Ishikawa (cell line): ENCODE results near the gene CORIN.

Experiments used
- CEBPB ChIP-seq: IDR thresholded peaks from 2 replicates; pipeline ENCODE4 v1.6.1; 2012
- CREB1 ChIP-seq: IDR thresholded peaks from 2 replicates; pipeline ENCODE4 v1.6.1; 2012; ENCODE audit warnings: low read depth
- EGR1 ChIP-seq: IDR thresholded peaks from 2 replicates; pipeline ENCODE4 v1.6.1; 2012
- EP300 ChIP-seq: IDR thresholded peaks from 2 replicates; pipeline ENCODE4 v1.6.1; 2012; ENCODE audit warnings: borderline replicate concordance
- FOXM1 ChIP-seq: IDR thresholded peaks from 2 replicates; pipeline ENCODE4 v1.6.1; 2012; ENCODE audit warnings: low read depth, borderline replicate concordance
- MAX ChIP-seq: IDR thresholded peaks from 2 replicates; pipeline ENCODE4 v1.6.1; 2012
- RAD21 ChIP-seq: IDR thresholded peaks from 2 replicates; pipeline ENCODE4 v1.6.1; 2012; ENCODE audit warnings: low read depth
- REST ChIP-seq: IDR thresholded peaks from 2 replicates; pipeline ENCODE4 v1.6.1; 2012; ENCODE audit warnings: low read depth, mild to moderate bottlenecking
- TCF12 ChIP-seq: IDR thresholded peaks from 2 replicates; pipeline ENCODE4 v1.6.1; 2012; ENCODE audit warnings: low read depth
- TEAD4 ChIP-seq: IDR thresholded peaks from 2 replicates; pipeline ENCODE4 v1.6.1; 2012
- USF1 ChIP-seq: IDR thresholded peaks from 2 replicates; pipeline ENCODE4 v1.6.1; 2012
- YY1 ChIP-seq: IDR thresholded peaks from 2 replicates; pipeline ENCODE4 v1.6.1; 2012; ENCODE audit warnings: low read depth

- TF ChIP-seq CEBPB (no peak), FOXM1 (no peak), CREB1 (no peak), EP300 (no peak), REST (no peak), TEAD4 (no peak), TCF12 (no peak), EGR1 (no peak), RAD21 (no peak), MAX (no peak), YY1 (no peak), USF1 (no peak)
Observed at GRCh38 chr4:47717188-47717587, 120.7 kb downstream of the CORIN start.
